ENCODE data around the gene RNF11.

RNF11 gene

GRCh38 chr1:51235673-51236530 is at the start of gene RNF11:
Gene RNF11 (plus strand): TSS chr1:51236273. CDS start chr1:51236757, 484 bp downstream.
- Histone ChIP-seq H3K36me3 (ENCODE audit: control insufficient read depth, insufficient read depth, low read length) (no peaks in the 10 kb centered on the region), H3K4me1 (ENCODE audit: control insufficient read depth, insufficient read depth, low read length) (peaks cover 15% of the 10 kb centered on the region), H3K27me3 (ENCODE audit: control insufficient read depth, insufficient read depth, low read length) (no peaks in the 10 kb centered on the region), H3K4me3 (ENCODE audit: low read length) (peak within 1 kb of the TSS; percentile 98), H3K9ac (ENCODE audit: low read length) (peak within 1 kb of the TSS; percentile 100), H3K9me3 (ENCODE audit: control insufficient read depth, low read length) (no peaks in the 10 kb centered on the region)

GRCh38 chr1:51188230-51188629 is 47.8 kb upstream of the RNF11 start:
- Histone ChIP-seq H3K4me1 (ENCODE audit: control insufficient read depth, insufficient read depth, low read length) (no peaks in the 10 kb centered on the region), H3K4me3 (ENCODE audit: low read length) (no peak overlapping the region), H3K9ac (ENCODE audit: low read length) (no peak overlapping the region), H3K36me3 (ENCODE audit: control insufficient read depth, insufficient read depth, low read length) (no peaks in the 10 kb centered on the region), H3K27me3 (ENCODE audit: control insufficient read depth, insufficient read depth, low read length) (no peaks in the 10 kb centered on the region), H3K9me3 (ENCODE audit: control insufficient read depth, low read length) (no peaks in the 10 kb centered on the region)

DNA sequence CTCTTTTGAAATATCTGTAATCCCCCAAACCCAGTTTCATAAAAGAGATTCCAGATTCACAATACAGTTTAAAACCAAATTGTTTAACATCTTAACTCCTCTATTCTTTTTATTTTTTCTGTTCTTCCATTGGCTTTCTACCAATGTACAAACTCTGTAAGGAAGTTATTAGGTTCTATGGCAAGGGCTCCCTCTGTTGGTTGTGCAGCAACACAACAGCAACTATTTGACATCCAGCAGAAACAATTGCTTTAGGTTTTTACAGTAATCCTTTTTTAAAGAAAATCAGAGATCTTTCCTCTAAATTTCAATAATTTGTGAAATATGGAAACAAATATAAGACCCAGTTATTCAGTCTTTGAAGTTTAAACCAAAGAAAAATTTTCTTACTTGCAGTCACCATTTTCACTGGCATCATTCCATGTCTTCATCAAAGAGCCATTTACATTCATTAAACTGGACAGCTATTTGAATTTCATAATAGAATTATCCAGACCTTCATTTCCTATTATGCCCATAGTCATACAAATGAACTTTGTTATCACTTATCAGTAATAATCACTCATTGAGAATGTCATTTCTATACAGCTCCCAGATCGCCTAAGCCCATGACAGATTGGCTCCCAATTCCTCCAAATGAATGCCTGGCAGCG is 46.5 kb upstream of the RNF11 start:
- no peaks in the 10 kb centered on the region for H3K9me3 ChIP-seq (ENCODE audit: control insufficient read depth, low read length)

DNA sequence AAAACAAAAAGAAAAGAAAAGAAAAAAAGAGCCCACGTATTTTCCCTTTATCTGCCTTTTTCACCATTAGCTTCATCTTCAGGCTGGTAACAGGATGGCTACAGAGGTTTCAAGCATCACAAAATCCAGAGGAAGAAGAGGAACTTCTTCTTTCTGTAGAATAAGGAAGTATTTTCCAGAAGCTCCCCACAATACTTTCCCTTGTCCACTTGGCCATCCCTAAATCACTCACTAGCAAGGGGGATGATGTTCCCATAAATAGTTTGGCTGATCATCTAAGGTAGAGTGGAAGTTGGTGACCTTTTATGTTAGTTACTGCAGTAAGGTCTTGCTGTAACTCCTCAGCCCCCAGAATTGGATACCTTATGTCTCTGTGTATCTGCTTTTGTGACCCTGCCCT is 45.1 kb upstream of the RNF11 start:
- no peak overlapping the region for H3K9ac ChIP-seq (ENCODE audit: low read length)
- no peaks in the 10 kb centered on the region for H3K4me1 ChIP-seq (ENCODE audit: control insufficient read depth, insufficient read depth, low read length)
- H3K9me3 ChIP-seq (ENCODE audit: control insufficient read depth, low read length) = no peaks in the 10 kb centered on the region
- H3K27me3 ChIP-seq (ENCODE audit: control insufficient read depth, insufficient read depth, low read length) = no peaks in the 10 kb centered on the region
- H3K36me3 ChIP-seq (ENCODE audit: control insufficient read depth, insufficient read depth, low read length) = no peaks in the 10 kb centered on the region
- no peak overlapping the region for H3K4me3 ChIP-seq (ENCODE audit: low read length)

More for the DNA sequence above, 46.5 kb upstream of the RNF11 start:
- no peak overlapping the region for H3K9ac ChIP-seq (ENCODE audit: low read length)
- H3K27me3 ChIP-seq (ENCODE audit: control insufficient read depth, insufficient read depth, low read length) = no peaks in the 10 kb centered on the region
- H3K4me1 ChIP-seq (ENCODE audit: control insufficient read depth, insufficient read depth, low read length) = no peaks in the 10 kb centered on the region
- H3K36me3 ChIP-seq (ENCODE audit: control insufficient read depth, insufficient read depth, low read length) = no peaks in the 10 kb centered on the region
- H3K4me3 ChIP-seq (ENCODE audit: low read length) = no peak overlapping the region

DNA sequence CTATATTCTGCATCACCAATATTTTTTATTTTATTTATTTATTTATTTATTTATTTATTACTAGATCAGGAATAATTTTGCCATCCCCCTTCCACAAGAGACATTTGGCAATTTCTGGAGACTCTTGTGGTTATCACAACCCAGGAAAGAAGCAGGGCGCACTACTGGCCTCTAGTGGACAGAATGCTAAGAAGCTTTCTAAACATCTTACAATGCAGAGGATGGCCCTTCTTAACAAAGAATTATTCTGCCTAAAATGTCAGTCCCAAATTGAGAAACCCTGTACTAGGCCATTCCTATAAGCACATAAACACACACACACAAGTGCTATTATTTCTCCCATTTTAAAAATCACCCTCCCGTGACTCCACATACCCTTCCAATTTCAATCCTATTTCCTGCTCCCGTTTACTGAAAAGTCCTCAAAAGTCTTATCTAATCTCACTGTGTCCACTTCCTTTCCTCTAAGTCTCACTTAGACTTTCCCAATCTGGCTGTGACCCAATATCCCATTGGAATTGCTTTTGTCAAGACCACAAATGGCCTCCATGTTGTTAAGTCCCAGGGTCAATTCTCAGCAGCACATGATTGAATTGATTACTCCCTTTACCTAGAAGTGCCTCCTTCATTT is 43.7 kb upstream of the RNF11 start:
- Histone ChIP-seq H3K9me3 (ENCODE audit: control insufficient read depth, low read length) (no peaks in the 10 kb centered on the region), H3K9ac (ENCODE audit: low read length) (no peak overlapping the region), H3K4me1 (ENCODE audit: control insufficient read depth, insufficient read depth, low read length) (no peaks in the 10 kb centered on the region), H3K27me3 (ENCODE audit: control insufficient read depth, insufficient read depth, low read length) (no peaks in the 10 kb centered on the region), H3K4me3 (ENCODE audit: low read length) (no peak overlapping the region), H3K36me3 (ENCODE audit: control insufficient read depth, insufficient read depth, low read length) (no peaks in the 10 kb centered on the region)

GRCh38 chr1:51193564-51193963 is 42.5 kb upstream of the RNF11 start:
- H3K27me3 ChIP-seq (ENCODE audit: control insufficient read depth, insufficient read depth, low read length) = no peaks in the 10 kb centered on the region
- H3K4me1 ChIP-seq (ENCODE audit: control insufficient read depth, insufficient read depth, low read length) = no peaks in the 10 kb centered on the region
- H3K9me3 ChIP-seq (ENCODE audit: control insufficient read depth, low read length) = no peaks in the 10 kb centered on the region
- no peaks in the 10 kb centered on the region for H3K36me3 ChIP-seq (ENCODE audit: control insufficient read depth, insufficient read depth, low read length)
- no peak overlapping the region for H3K4me3 ChIP-seq (ENCODE audit: low read length)
- H3K9ac ChIP-seq (ENCODE audit: low read length) = no peak overlapping the region

DNA sequence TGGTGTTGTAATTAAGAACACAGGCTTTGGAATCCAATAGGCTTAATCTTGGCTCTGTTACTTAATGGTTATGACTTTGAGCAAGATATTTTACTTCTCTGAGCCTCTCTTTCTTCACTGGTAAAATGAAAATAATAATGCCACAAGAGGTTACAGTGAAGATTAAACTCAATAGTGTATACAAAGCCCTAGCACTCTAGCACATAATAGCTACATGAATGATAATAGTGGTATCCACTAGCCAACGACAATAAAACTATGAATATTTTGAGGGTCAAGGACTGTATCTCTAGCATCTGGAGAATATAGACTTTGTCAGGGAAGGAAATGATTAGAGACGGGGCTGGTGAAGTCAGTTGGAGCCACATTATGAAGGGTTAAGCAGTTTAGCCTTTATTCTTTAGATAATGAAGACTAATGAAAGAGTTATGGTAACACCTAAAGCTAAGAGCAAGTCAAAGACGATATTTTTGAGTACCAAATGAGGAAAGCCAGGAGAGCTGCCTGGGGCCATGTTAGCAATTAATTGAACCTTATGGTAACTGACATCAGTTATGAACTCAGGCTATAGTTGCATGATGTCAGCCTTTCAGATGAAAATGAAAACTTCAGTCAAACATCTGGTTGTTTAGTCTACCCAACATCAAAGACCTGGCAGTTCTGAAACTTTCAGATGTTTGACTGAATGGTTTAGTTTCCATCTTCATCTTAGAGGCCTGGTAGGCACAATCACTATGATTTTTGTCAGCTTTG is 32.8 kb upstream of the RNF11 start:
- Histone ChIP-seq H3K4me1 (ENCODE audit: control insufficient read depth, insufficient read depth, low read length) (no peaks in the 10 kb centered on the region), H3K9ac (ENCODE audit: low read length) (no peak overlapping the region), H3K27me3 (ENCODE audit: control insufficient read depth, insufficient read depth, low read length) (no peaks in the 10 kb centered on the region), H3K36me3 (ENCODE audit: control insufficient read depth, insufficient read depth, low read length) (no peaks in the 10 kb centered on the region), H3K4me3 (ENCODE audit: low read length) (no peak overlapping the region), H3K9me3 (ENCODE audit: control insufficient read depth, low read length) (no peaks in the 10 kb centered on the region)

GRCh38 chr1:51203874-51204245 is 32.2 kb upstream of the RNF11 start:
- Histone ChIP-seq H3K9me3 (ENCODE audit: control insufficient read depth, low read length) (no peaks in the 10 kb centered on the region), H3K4me3 (ENCODE audit: low read length) (no peak overlapping the region), H3K27me3 (ENCODE audit: control insufficient read depth, insufficient read depth, low read length) (no peaks in the 10 kb centered on the region), H3K4me1 (ENCODE audit: control insufficient read depth, insufficient read depth, low read length) (no peaks in the 10 kb centered on the region), H3K36me3 (ENCODE audit: control insufficient read depth, insufficient read depth, low read length) (no peaks in the 10 kb centered on the region), H3K9ac (ENCODE audit: low read length) (no peak overlapping the region)

DNA sequence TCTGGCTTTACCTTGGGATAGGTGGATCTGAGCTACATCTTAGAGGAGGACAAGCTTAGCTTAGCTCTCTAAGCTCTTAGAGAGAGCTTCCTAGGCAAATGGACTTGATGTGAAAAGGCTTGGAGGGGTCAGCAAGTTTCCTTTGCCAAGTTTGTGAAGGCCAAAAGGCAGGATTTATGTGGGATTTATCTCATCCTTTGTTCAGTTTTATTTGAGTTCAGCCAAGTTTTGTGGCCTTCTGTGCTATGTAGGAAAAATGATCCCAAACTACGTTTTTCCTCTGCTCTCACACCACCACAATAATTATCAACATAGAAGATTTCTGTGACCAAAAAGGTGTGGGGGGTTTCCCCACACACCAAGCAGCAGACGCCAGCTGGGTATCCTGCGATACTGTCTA is 26.0 kb upstream of the RNF11 start:
- H3K36me3 ChIP-seq (ENCODE audit: control insufficient read depth, insufficient read depth, low read length) = no peaks in the 10 kb centered on the region
- H3K4me1 ChIP-seq (ENCODE audit: control insufficient read depth, insufficient read depth, low read length) = no peaks in the 10 kb centered on the region
- no peaks in the 10 kb centered on the region for H3K27me3 ChIP-seq (ENCODE audit: control insufficient read depth, insufficient read depth, low read length)
- no peak overlapping the region for H3K4me3 ChIP-seq (ENCODE audit: low read length)
- H3K9me3 ChIP-seq (ENCODE audit: control insufficient read depth, low read length) = no peaks in the 10 kb centered on the region
- H3K9ac ChIP-seq (ENCODE audit: low read length) = no peak overlapping the region

- no peak overlapping the region for H3K9ac ChIP-seq (ENCODE audit: low read length)
- H3K4me1 ChIP-seq (ENCODE audit: control insufficient read depth, insufficient read depth, low read length) = no peaks in the 10 kb centered on the region
- H3K4me3 ChIP-seq (ENCODE audit: low read length) = no peak overlapping the region
- H3K27me3 ChIP-seq (ENCODE audit: control insufficient read depth, insufficient read depth, low read length) = no peaks in the 10 kb centered on the region
- no peaks in the 10 kb centered on the region for H3K9me3 ChIP-seq (ENCODE audit: control insufficient read depth, low read length)
- no peaks in the 10 kb centered on the region for H3K36me3 ChIP-seq (ENCODE audit: control insufficient read depth, insufficient read depth, low read length)
Measured at GRCh38 chr1:51210676-51211075, 25.4 kb upstream of the RNF11 start.

DNA sequence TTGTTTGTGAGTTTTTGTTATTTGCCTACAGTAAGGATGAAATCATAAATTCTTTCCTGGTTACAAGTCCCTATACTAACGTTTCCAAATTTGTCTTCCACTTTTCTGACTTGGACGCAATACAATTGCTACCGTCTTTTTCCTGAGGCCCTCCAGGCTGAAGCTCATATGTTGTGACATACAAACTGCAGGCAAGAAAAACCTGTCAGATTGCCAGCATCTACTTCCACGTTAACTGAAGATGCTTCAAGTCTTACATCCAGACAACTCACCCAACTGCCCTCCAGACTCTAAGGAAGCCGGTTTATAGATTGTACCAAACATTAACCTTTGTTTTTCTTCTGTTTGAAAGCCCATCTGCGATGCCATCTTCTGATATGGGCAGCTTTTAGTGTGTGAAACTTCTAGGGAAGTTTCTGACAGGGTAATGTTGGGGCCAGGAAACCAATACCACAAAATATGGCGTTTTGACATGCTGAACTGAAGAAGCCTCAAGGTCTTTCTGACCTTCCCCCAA is 21.4 kb upstream of the RNF11 start:
- H3K4me1 ChIP-seq (ENCODE audit: control insufficient read depth, insufficient read depth, low read length) = no peaks in the 10 kb centered on the region
- no peak overlapping the region for H3K4me3 ChIP-seq (ENCODE audit: low read length)
- no peak overlapping the region for H3K9ac ChIP-seq (ENCODE audit: low read length)
- no peaks in the 10 kb centered on the region for H3K36me3 ChIP-seq (ENCODE audit: control insufficient read depth, insufficient read depth, low read length)
- H3K9me3 ChIP-seq (ENCODE audit: control insufficient read depth, low read length) = no peaks in the 10 kb centered on the region
- no peaks in the 10 kb centered on the region for H3K27me3 ChIP-seq (ENCODE audit: control insufficient read depth, insufficient read depth, low read length)
